HG02571 (cell line): ENCODE measurements around the gene IRGQ.
"Not testable (repeated sequence)": the region's sequence is repeated elsewhere in the genome, so short reads cannot be mapped to it uniquely, and the experiment has no call there.

ENCODE experiments used
- ATAC-seq: cut with Tn5 transposase; IDR thresholded peaks from one replicate; pipeline ENCODE4 v1.9.1; 2021; ENCODE audit warnings: mild to moderate bottlenecking, moderate library complexity; ENCODE audit not compliant: unreplicated experiment

IRGQ gene

DNA sequence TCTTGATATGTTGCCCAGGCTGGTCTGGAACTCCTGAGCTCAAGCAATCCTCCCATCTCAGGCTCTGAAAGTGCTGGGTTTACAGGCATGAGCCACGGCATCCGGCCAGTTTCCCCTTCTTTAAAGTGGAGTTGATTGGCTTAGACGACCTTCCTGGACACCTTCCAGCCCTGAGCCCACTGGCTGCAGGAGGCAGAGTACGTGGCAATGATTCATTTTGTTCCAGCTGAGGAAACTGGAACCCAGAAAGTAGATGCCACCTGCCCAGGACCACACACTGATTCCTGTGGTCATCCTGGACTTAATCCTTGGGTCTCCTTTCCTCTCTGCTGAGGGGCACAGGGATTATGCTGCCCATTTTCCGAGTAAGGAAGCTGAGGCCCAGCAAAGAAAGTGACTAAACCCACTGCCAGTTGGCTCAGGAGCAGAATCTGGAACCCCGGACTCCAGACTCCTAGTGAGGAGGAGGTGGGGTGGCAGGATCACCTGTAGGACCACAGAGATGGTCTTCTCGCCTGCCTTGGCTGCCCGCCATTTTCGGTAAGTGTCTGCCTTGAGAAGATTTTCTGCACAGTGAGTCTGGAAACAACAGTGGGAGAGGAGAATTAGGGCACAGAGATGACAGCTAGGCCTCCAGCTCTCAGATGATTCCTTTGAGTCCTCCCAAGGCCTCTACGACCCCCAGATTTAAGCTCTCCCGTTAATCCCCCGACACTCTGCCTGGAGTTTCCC, 21.3 kb downstream of the IRGQ start:
- ATAC-seq: no peak

DNA sequence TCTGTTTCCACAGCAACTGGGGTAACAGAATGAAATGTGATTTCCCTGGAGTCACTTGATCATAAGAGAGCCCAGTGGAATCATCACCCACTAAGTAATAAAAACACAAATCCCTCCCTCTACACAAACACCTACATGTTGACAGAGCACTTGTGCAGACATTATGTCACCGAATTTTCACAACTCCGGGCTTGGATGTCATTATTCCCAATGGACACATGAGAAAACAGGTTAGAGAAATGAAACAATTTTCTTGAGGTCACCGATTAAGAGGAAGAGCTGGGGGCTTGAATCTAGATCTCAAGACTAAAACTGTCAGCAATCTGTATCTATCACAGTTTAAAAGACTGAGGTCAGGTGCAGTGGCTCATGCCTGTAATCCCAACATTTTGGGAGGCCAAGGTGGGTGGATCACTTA, 23.8 kb downstream of the IRGQ start:
- no peak for ATAC-seq

DNA sequence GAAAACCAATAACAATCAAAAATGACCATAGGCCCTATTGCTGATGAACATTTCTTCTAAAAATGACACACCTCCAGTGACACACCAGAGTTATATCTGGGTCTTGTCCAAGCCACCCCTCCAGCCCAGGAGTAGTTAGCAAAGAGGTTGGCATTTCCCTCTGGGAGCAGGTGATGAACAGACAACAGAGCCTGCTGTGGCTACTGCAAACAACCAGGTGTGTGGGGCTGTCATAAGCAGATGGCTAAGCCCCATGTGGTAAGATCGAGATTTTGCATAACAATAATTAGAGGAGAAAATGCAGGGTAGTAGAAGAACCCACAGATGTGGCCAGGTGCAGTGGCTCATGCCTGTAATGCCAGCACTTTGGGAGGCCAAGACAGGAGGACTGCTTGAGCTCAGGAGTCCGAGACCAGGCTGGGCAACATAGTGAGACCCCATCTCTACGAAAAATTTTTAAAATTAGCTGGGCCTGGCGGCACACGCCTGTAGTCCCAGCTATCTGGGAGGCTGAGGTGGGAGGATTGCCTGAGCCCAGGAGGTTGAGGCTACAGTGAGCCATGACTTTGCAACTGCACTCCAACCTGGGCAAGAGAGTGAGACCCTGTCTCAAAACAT, 25.7 kb downstream of the IRGQ start:
- ATAC-seq: no peak

DNA sequence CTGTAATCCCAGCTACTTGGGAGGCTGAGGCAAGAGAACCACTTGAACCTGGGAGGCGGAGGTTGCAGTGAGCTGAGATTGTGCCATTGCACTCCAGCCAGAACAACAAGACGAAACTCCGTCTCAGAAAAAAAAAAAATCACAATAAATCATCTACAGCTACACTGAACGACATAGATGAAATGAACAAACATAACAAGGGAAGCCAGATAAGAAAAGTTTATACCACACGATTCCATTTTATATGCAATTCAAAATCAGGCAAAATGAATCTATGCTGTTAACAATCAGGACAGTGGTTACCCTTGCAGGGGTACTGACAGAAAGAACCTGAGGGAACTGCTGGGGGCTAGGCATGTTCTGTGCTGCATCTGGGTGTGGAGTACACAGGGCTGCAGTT, 26.3 kb downstream of the IRGQ start:
- ATAC-seq: no peak

DNA sequence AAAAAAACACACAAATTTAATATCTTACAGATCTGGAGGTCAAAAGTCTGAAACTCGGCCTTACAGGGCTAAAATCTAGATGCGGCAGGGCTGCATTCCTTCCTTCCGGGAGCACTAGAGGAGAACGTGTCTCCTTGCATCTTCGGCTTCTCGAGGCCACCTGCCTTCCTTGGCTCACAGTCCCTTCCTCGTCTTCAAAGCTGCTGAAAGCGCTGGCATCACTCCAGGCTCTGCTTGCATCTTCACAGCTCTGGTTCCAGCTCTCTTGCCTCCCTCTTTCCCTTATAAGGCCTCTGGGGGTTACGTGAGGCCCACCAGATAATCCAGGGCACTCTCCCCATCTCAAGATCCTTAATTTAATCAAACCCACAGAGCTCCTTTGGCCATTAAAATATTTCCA, 31.1 kb downstream of the IRGQ start:
- ATAC-seq: no peak

DNA sequence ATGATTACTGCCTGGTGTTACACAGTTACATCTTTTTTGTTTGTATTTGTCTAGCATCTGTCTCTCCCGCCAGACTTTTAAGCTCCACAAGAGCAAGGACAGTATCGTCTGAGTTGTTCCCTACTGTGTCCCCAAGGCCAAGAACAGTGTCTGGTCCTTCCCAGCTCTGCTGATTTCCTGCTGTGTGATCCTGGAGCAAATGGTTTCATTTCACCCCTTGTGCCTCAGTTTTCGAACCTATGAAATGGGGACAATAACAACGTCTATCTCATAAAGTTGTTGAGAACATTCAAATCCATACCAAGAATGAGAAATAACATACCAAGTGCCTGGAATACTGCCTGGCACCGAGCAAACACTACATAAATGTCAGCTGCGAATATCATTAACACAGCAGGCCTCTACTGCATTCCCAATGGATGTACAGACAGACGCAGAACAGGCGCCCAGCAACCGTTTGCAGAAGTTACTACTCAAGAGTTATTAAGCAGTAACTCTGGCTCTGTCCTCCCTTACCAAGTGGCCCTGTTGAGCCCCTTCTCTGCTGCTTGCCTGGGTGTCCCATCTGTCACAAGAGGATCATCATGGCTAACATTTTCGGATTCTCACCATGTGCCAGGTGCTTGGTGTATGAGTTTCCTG, 32.0 kb downstream of the IRGQ start:
- ATAC-seq: no peak

DNA sequence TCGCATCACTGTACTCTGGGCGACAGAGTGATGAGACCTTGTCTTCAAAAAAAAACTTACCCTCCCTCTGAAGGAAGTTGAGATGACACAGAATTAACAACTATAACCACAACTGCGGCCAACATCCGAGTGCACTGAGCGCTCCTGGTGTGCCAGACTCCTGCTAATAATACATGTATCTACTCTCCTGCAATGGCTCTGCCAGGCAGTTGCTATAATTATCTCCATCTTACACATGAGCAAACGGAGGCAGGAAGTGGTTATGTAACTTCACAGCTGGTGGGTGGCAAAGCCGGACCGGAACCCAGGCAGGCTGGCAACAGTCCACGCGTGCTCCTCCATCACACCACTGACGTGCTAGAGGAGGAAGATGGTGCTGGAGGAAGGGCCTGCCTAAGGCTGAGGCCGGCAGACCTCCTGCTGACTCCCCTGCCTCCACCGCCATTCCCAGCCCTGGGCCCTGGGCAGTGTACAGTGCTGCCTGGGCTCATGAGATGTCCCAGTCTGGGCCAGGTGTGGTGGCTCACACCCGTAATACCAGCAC, 33.2 kb downstream of the IRGQ start:
- ATAC-seq: no peak

DNA sequence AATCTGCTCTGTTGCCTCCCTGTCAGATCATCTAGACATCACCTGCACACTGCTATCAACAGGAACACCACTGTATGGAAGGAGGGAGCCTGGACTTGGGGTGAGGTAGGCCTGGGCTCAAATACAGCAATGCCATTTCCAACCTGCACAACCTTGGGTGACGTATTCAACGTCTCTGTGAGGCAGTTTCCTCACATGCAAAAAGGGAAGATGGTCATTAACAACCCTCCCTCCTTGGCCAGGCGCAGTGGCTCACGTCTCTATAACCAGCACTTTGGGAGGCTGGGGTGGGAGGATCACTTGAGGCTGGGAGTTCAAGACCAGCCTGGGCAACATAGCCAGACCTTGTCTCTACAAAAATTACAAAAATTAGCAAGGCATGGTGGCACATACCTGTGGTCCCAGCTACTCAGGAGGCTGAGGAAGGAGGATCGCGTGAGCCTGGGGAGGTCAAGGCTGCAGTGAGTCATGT, 33.7 kb downstream of the IRGQ start:
- ATAC-seq: no peak

DNA sequence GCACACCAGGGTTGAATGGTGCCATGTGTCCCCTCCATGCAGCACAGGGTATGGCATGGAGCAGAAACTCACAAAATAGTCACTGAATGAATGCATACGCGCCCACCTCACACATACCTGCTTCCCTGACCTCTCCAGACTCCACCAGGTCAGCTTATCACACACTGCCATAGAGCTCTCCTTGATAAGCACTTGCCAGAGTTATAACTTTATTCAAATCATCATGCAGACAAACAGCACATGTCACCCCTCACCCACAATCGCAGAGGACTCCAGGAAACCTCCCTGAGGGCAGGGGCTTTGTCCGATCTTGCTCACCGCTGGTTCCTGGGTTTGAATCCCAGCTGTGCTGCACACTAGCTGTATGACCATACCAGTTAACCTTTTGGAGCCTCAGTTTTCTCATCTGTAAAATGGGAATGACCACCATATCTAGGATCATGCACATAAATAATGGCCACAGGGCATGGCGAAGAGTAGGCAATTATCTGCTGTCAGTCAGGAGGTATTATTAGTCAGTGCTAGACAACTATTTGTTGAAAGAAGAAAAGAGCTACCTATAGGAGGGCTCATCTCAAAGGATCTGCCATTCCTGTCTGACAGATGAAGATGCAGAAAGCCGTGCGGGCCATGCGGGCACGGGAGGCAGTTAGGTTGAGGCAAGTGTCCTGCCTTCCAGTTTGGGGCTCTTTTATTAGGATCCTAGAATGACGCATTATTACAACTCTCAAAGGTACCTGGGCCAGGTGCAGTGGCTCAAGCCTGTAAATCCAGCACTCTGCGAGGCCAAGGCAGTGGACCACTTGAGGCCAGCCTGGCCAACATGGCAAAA, 34.6 kb downstream of the IRGQ start:
- ATAC-seq: no peak

DNA sequence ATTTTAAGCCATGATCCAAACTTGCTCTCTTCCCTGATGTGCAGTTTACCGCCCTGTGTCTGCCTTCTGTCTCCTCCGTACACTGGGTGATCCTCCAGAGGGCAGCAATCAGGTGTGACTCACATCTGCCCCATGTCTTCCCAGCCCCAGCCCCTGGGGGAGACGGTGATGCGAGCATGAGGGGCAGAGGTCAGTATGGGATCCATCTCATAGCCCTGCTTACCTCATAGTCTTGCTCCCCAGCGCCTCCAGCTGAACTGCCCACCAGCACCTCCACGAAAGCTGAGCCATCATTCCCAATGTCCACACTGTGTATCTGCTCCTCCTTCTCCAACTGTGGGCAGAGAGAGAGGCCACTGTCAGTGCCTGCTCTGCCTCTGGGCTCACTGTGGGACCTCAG, 35.2 kb downstream of the IRGQ start:
- no peak for ATAC-seq

DNA sequence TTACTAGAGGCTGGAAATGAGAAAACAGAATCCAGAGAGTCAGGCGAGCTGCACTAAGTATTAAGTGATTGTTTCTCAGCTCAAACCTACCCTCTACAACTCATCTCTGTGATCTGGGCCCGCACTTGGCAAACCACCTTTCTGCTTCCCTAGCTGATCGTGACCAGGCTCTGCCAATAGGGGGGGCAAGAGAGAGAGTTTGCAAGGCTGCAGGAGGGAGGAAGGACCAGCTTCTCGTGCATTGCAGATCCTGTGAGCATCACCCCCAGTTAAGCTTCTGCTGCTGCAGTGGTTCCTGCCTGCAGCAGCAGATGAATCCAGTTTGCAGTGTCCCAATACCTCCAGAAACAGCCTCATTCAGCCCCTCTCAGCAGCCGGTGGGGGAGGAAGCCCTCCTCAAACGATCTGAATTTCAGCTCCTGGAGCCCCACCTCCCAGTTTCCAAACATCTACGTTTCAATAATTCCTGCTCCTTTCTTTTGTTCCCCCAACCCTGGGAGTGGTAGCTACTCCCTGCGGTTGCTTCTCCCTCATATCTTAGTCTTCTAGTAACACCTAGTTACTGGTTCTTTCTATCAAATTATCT, 40.7 kb downstream of the IRGQ start:
- no peak for ATAC-seq

DNA sequence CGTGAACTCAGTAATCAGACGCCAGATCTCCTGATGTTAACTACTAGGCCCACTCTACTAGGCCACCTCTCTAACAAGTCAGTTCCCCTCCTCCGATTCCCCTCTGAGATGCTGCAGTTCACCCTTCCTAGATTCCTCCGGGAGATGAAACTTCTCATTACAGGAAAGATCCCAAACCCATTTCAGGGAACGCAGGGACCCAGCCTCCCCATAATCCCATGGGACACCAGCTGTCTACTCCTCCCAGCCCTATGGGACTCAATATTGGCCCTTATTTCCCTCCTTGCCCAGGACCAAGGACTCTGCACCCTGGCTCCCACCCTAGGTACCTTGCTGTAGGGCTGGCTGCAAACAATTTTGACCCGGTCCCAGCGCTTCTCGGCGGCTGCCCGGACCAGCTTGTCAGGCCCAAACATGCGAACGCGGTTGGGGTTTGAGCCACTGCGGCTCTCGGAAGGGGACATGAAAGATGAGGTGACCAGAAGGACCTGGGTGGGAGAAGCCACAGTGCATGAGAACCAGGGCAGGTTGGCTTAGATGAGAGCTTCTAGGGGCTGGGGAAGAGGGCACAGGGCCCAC, 41.5 kb downstream of the IRGQ start:
- ATAC-seq: no peak

DNA sequence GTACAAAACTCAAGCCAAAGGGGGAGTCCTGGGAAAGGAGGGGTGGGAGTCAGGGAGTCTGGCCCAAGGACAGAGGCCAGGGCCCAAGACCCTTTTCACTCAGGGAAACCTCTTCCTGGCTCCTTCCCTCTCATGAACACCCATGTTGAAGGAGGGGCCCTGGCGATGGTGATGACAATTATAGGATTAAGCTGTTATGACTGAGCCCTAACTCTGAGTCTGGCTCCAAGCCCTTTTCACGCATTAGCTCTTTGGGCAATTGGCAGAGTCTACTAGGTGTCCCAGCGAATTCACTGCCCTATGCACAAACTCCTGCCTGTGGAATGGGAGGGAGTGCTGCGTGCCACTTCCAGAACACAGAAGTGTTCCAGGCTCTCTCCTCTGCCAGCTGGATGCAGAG, 42.3 kb downstream of the IRGQ start:
- ATAC-seq: no peak

DNA sequence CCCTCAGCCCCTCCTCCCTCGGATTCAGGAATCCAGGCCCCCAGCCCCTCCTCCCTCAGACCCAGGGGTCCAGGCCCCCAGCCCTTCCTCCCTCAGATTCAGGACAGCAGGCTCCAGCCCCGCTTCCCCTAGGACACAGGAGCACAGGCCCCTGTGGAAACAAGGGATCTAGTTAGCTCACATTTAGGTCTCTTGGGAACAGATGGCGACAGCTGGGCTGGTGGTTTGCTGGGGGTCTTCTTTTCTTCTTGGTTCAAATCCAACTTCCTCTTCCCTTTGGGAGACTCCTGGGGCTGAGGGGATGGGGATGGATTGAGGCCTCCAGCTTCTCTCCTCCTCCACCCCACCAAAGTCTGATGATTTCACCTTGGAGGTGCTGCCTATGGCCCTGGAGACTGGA, 43.3 kb downstream of the IRGQ start:
- no peak for ATAC-seq

DNA sequence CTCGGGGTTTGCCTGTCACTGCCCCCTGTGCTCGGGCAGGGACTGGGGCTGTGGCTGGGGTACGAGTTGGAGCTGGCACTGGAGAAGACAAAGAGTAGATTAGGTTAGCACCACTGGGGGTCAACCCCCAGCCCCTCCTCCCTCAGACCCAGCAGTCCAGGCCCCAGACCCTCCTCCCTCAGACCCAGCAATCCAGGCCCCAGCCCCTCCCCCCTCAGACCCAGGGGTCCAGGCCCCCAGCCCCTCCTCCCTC, 43.8 kb downstream of the IRGQ start:
- no peak for ATAC-seq

DNA sequence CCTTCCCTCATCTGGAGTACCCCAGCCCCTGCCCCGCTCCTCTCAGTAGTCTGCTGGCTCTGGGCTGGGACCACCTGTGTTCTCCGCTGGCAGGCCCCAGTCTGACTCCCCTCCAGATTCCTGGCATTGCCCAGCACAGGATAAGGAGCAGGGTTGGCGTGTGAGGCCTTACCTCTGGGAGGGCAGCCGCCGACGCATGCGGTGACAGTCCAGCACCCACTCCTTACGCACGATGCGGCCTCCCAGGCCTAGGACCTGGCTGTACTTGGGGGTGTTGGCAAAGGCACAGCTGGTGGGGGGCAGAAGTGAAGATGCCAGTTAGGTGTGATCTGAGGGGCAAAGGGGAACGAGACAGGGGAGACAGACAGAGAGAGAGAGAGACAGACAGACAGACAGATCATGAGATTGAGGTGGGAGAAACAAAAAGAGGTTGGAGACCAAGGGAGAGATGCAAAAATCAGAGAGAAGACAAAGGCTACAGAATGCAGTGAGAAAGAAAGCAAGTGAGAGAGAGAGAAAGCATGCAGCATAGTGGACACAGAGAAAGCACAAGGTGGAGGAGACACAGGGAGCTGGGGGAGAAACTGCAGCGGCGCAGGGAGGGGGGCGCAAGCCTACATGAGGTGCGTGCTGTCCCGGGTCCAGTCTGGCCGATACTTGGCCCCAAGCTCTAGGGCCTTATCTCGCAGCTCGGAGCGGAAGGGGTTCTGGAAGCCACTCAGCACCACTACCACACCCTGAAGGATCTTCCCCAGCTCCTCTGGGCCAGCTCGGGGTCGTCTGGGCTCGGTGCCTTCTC, 44.3 kb downstream of the IRGQ start:
- ATAC-seq: no peak

DNA sequence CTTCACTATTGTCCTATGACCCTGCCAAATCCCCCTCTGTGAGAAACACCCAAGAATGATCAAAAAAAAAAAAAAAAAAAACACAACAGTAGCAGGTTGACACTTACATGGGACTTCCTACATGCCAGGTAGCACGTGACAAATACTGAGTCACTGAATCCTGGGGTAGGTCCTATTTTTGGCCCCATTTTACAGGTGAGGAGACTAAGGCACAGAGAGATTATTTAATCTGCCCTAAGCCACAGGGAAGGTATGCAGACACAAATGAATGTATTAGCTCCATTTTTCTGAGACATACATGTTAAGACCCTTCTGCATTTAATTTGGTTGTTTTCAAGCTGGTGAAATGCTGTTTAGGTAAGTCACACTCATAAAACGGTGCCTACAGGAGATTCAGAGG, 47.2 kb downstream of the IRGQ start:
- ATAC-seq: no peak

DNA sequence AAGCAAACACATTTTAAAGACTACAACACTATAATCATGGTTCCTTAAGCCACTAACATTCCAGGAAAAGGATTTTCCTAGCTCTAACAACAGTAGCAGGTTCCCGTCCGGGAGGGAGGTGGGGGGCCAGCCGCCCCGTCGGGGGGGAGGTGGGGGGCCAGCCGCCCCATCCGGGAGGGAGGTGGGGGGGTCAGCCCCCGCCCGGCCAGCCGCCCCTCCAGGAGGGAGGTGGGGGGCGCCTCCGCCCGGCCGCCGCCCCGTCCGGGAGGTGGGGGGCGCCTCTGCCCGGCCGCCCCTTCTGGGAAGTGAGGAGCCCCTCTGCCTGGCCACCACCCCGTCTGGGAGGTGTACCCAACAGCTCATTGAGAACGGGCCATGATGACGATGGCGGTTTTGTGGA, 48.0 kb downstream of the IRGQ start:
- not testable (repeated sequence) for ATAC-seq

DNA sequence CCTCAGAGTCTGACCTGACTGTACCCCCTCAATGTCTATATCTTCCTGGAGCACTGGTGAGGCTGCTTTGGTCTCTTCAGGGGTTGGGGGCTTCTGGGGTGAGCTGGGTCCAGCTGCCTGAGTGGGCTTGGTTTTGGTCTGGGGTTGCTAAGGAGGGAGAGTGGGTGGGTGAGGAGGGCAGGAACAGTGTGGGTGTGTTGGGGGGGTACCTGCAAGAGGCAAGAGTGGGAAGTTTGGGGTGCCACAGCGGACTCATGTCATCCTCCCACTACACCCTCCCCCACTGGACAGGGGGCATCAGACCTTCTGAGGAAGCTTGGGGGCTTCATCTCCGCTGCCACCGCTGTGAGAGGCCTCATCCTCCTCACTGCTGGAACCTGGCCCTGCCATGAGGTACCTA, 49.4 kb downstream of the IRGQ start:
- ATAC-seq: no peak

DNA sequence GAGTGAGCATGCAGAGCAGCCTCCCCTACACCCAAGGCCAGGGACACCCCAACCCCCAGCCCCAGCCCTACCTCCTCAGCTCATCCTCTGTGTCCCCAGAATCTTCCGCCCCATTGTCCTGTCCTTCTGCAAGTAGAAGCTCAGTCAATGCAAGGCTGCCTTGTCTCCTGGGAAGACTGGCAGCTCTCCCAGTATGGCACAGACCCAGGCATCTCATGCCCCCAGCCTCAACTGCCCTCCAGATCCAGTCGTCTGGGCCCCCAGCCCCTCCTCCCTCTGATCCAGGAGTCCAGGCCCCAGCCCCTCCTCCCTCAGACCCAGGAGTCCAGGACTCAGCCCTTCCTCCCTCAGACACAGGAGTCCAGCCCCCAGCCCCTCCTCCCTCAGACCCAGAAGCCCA, 50.0 kb downstream of the IRGQ start:
- ATAC-seq: no peak
